HFFc6 (cell line): ENCODE measurements around the gene IST1. TPM values are rescaled to one million over a fixed set of nuclear protein-coding genes. Genes with fewer than 3 reads are reported as not detected.
A peak's percentile ranks its signal among the peaks of the same experiment; 100 is the strongest.

ENCODE experiments used
- DNase-seq: peaks from one replicate; pipeline ENCODE4 v3.0.0-alpha.2; 2018
- H3K27ac Mint-ChIP-seq: 2 replicates; pipeline ENCODE4 v1.8.0; 2020; ENCODE audit warnings: mild to moderate bottlenecking, mixed read lengths
- H3K27me3 Mint-ChIP-seq: 2 replicates; pipeline ENCODE4 v1.8.0; 2021; ENCODE audit warnings: mild to moderate bottlenecking, moderate library complexity, mixed read lengths; ENCODE audit not compliant: insufficient read depth
- H3K36me3 Mint-ChIP-seq: 2 replicates; pipeline ENCODE4 v1.8.0; 2021; ENCODE audit warnings: low read depth, mixed read lengths
- H3K4me1 Mint-ChIP-seq: 2 replicates; pipeline ENCODE4 v1.8.0; 2020; ENCODE audit warnings: low read depth, mixed read lengths
- H3K4me3 Mint-ChIP-seq: 2 replicates; pipeline ENCODE4 v1.8.0; 2020; ENCODE audit warnings: mild to moderate bottlenecking, moderate library complexity, mixed read lengths
- H3K9me3 Mint-ChIP-seq: 2 replicates; pipeline ENCODE4 v1.8.0; 2020; ENCODE audit warnings: mild to moderate bottlenecking, mixed read lengths
- total RNA-seq, 6 experiments: library from RNA; stranded (reverse); fragmentation: NEBNext Ultra II Directional; extraction: Animal tissue kit (Norgen Biotek cat#: 25700); gene quantifications; 2 replicates in 1 of 6; 3 replicates in 5 of 6; pipeline ENCODE4 v1.2.3, GENCODE V29; 2021
- TF ChIP-seq, protein P1 (sequence below): fragments of 200-600 bp; sonication (generic); IDR thresholded peaks from 2 replicates; pipeline ENCODE4 v1.5.0; 2021; ENCODE audit warnings: antibody characterized with exemption, mild to moderate bottlenecking

Gene IST1
- total RNA-seq, 6 experiments from 2014 or later: 113 to 136 (median 125) TPM

DNA sequence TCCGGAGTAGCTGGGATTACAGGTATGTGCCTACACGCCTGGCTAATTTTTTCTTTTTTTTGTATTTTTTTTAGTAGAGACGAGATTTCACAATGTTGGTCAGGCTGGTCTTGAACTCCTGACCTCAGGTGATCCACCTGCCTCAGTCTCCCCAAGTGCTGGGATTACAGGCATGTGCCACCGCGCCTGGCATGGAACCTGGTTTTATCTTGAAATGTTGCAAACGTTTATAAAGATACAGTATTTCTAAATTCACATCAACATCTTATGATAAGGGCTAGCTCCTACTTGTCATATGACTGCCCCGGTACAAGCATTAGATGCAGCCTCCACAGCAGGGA lies 1.5 kb upstream of the IST1 start:
- Mint-ChIP-seq H3K36me3 (peaks cover 11% of the 10 kb centered on the region), H3K27ac (peak overlapping the region; percentile 98), H3K4me3 (peak overlapping the region; percentile 98), H3K4me1 (peaks cover 18% of the 10 kb centered on the region), H3K9me3 (no peaks in the 10 kb centered on the region), H3K27me3 (no peaks in the 10 kb centered on the region; the same call in none of the 2 replicates)
- DNase-seq: no peak
- TF ChIP-seq, protein P1, sequence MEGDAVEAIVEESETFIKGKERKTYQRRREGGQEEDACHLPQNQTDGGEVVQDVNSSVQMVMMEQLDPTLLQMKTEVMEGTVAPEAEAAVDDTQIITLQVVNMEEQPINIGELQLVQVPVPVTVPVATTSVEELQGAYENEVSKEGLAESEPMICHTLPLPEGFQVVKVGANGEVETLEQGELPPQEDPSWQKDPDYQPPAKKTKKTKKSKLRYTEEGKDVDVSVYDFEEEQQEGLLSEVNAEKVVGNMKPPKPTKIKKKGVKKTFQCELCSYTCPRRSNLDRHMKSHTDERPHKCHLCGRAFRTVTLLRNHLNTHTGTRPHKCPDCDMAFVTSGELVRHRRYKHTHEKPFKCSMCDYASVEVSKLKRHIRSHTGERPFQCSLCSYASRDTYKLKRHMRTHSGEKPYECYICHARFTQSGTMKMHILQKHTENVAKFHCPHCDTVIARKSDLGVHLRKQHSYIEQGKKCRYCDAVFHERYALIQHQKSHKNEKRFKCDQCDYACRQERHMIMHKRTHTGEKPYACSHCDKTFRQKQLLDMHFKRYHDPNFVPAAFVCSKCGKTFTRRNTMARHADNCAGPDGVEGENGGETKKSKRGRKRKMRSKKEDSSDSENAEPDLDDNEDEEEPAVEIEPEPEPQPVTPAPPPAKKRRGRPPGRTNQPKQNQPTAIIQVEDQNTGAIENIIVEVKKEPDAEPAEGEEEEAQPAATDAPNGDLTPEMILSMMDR: no peak

DNA sequence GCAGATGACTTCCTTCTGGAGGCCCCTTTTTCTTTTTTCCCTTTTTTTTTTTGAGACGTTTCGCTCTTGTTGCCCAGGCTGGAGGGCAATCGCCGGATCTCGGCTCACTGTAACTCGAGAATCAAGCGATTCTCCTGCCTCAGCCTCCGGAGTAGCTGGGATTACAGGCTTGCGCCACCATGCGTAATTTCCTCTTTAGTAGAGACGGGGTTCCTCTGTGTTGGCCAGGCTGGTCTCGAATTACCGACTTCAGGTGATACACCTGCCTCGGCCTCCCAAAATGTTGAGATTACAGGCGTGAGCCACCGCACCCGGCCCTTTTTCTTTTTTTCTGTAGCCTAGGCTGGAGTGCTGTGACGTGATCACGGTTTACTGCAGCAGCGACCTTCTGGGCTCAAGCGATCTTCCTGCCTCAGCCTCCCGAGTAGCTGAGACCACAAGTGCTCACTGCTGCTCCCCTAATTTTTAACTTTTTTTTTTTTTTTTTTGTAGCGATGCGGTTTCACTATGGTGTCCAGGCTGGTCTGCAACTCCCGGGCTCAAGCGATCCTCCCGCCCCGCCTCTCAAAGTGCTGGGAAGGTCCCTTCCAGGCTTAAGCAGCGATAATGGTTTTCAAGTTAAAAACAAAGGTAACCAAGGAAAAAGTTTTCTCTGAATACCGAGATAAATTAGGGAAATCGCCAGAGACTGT lies 956 bp upstream of the IST1 start:
- H3K9me3 Mint-ChIP-seq: no peaks in the 10 kb centered on the region
- TF ChIP-seq, protein P1: peak; percentile 45
- H3K27ac Mint-ChIP-seq: peak overlapping the region; percentile 98
- H3K4me3 Mint-ChIP-seq: peak overlapping the region; percentile 98
- peaks cover 18% of the 10 kb centered on the region for H3K4me1 Mint-ChIP-seq
- peak; percentile 52 for DNase-seq
- no peaks in the 10 kb centered on the region; the same call in none of the 2 replicates for H3K27me3 Mint-ChIP-seq
- peaks cover 11% of the 10 kb centered on the region for H3K36me3 Mint-ChIP-seq

DNA sequence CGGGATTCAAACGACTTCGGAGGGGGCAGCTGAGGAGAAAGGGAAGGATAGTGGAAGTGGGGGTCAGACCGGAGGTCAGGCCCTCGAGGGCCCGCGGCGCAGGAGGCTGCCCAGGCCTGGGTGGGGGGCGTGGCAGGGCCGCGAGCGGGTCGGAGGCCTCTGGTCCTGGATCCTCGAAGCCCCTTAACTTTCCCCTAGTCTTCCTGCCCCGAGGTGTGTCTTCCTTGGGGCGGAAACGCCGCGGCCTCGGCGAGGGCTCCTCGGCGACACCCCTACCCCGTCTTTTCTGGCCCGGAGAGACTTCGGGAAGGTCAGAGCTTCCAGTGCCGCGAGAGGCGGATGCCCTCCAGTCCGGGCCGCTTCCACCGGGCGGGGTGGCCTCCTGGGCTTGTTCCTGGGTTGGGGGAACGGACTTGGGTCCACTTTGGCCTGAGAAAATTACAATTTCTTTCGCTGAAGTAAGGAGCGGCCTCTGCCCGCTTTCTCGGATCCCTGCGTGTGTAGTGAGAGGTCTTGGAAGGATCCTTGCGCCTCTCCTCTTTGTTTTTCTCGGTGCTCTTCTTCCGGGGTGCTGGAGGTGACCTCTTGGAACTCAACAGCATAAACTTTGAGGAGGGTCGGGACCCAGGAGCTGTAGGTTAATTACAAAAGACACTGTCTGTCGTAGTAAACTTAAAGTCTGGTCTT lies 491 bp downstream of the IST1 start:
- Mint-ChIP-seq H3K27ac (peak overlapping the region; percentile 98), H3K4me3 (peak overlapping the region; percentile 98), H3K27me3 (no peaks in the 10 kb centered on the region; the same call in none of the 2 replicates), H3K9me3 (no peaks in the 10 kb centered on the region), H3K4me1 (peaks cover 26% of the 10 kb centered on the region), H3K36me3 (peaks cover 11% of the 10 kb centered on the region)
- TF ChIP-seq, protein P1: no peak
- DNase-seq: peak; percentile 26

DNA sequence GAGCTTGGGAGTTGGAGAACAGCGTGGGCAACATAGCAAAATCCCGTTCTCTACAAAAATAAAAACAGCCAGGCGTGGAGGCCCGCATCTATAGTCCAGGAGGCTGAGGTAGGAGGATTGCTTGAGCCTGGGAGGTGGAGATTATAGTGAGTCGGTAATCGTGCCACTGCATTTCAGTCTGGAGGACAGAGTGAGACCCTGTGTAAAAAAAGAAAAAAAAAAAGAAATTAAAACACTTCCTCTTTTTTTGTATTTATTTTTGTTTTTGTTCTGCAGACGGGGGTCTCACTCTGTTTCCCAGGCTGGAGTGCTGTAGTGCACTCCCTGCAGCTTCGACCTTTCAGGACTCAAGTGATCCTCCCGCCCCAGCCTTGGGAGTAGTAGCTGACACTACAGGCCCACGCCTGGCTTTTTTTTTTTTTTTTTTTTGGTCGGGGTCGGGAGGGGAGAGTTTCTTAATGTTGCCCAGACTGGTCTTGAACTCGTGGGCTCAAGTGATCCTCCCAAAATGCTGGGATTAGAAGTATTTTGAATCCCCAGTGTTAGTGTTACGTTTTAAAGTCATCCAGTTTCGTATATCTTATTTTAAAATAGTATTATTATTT lies 1.5 kb downstream of the IST1 start:
- TF ChIP-seq, protein P1: no peak
- Mint-ChIP-seq H3K27ac (peak overlapping the region; percentile 98), H3K36me3 (peaks cover 11% of the 10 kb centered on the region), H3K9me3 (no peaks in the 10 kb centered on the region), H3K4me3 (peak overlapping the region; percentile 98), H3K27me3 (no peaks in the 10 kb centered on the region; the same call in none of the 2 replicates), H3K4me1 (peaks cover 33% of the 10 kb centered on the region)
- no peak for DNase-seq

DNA sequence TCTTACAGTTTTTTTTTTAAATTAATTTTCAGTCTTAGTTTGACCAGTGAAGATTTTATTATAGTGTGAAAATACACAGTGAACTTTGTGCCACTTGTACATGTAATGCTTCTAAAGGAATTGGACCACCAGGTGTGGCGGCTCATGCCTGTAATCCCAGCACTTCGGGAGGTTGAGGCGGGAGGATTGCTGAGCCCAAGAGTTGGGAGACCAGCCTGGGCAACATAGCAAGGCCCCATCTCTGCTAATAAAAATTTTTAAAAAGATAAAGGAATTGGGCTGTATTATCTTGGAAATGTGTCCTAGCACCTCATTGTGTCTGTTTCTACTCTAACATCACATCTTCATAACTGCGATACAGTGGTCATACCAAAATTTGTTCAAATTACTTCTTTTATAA lies 3.8 kb downstream of the IST1 start:
- peaks cover 11% of the 10 kb centered on the region for H3K36me3 Mint-ChIP-seq
- H3K27me3 Mint-ChIP-seq: no peaks in the 10 kb centered on the region; the same call in none of the 2 replicates
- H3K9me3 Mint-ChIP-seq: no peaks in the 10 kb centered on the region
- peaks cover 39% of the 10 kb centered on the region for H3K4me1 Mint-ChIP-seq
- no peak for DNase-seq
- no peak overlapping the region for H3K27ac Mint-ChIP-seq
- no peak overlapping the region for H3K4me3 Mint-ChIP-seq
- TF ChIP-seq, protein P1: no peak
